LNCaP clone FGC (cell line): Measurements from ENCODE around the gene ARSI.

Source experiments
- DNase-seq: peaks from one replicate; pipeline ENCODE4 v3.0.0-alpha.2; 2011; ENCODE audit warnings: low read depth
- H3K4me3 ChIP-seq: 2 replicates; pipeline ENCODE4 v1.5.1; 2011; ENCODE audit warnings: mild to moderate bottlenecking, low read depth, low read length, control low read depth
- CTCF ChIP-seq: IDR thresholded peaks from 2 replicates; pipeline ENCODE4 v1.5.1; 2012; ENCODE audit warnings: mild to moderate bottlenecking; ENCODE audit not compliant: control insufficient read depth, insufficient read depth; ENCODE audit errors: extremely low read depth

Gene ARSI

GRCh38 chr5:150247726-150248125 is 55.0 kb downstream of the ARSI start:
- DNase-seq: no peak
- H3K4me3 ChIP-seq: no peak overlapping the region
- TF ChIP-seq CTCF: no peak

- no peak for TF ChIP-seq CTCF
- no peak for DNase-seq
- no peak overlapping the region for H3K4me3 ChIP-seq
These were observed 55.9 kb downstream of the ARSI start for GRCh38 chr5:150246835-150247234.

GRCh38 chr5:150246429-150246828 is 56.3 kb downstream of the ARSI start:
- no peak for DNase-seq
- no peak overlapping the region for H3K4me3 ChIP-seq
- no peak for TF ChIP-seq CTCF
